NCI-H1930 (cell line): ENCODE measurements around the gene MAP3K8.
"Not testable (repeated sequence)": the region's sequence is repeated elsewhere in the genome, so short reads cannot be mapped to it uniquely, and the experiment has no call there.

Source experiments
- DNase-seq, 2 experiments: peaks; one replicate each; lab custom pipeline; 2025; lab: John Stamatoyannopoulos, UW

MAP3K8 gene

DNA sequence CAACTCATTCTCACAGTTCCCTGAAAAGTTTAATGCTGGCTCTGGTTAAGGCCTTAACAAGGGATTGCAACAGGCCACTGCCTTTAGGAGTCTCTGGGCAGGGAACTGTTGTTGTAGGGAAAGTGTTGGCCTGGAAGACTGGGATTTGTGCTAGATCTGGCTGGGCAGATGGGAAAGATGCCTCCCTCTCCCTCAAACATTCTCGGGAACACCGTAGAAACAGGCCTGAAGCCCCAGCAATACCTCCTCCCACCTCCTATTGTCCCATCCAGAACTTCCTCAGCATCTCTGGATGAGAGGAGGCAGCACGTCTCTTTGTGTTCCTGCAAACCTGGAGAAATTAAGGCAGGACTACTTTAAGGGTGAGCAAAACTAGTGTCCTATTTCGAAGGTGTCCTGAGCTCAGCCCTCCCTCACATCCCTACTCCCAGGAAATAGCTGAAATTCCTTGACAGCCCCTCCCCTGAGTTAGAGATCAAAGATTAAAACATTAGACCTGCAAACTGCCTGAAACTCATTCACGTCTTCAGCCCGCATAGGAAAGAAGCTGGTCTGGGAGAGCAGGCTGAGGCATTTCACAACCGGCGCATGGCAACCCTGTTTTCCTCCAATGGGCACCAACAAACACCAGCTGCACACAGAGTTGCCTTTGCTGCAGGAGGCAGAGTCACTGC, 10.9 kb upstream of the MAP3K8 start:
- no peak for DNase-seq

DNA sequence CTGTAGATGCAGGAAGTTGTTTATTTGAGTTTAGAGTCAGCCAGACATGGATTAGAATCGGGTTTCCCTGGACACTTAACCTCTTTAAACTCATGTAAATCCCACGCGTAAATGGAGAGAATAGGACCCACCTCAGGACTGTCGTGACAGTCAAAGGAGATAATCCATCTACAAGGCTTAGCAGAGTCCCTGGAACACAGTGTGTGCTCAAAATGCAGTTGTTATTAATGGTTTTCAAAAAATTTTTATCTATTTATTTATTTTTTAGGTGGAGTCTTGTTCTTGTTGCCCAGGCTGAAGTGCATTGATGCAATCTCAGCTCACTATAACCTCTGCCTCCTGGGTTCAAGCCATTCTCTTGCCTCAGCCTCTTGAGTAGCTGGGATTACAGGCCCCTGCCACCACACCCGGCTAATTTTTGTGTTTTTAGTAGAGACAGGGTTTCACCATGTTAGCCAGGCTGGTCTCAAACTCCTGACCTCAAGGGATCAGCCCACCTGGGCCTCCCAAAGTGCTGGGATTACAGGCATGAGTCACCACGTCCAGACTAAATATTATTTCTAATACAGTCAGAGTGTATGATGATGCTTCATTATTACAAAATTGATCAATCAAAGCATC, 10.2 kb upstream of the MAP3K8 start:
- not testable (repeated sequence) for DNase-seq

DNA sequence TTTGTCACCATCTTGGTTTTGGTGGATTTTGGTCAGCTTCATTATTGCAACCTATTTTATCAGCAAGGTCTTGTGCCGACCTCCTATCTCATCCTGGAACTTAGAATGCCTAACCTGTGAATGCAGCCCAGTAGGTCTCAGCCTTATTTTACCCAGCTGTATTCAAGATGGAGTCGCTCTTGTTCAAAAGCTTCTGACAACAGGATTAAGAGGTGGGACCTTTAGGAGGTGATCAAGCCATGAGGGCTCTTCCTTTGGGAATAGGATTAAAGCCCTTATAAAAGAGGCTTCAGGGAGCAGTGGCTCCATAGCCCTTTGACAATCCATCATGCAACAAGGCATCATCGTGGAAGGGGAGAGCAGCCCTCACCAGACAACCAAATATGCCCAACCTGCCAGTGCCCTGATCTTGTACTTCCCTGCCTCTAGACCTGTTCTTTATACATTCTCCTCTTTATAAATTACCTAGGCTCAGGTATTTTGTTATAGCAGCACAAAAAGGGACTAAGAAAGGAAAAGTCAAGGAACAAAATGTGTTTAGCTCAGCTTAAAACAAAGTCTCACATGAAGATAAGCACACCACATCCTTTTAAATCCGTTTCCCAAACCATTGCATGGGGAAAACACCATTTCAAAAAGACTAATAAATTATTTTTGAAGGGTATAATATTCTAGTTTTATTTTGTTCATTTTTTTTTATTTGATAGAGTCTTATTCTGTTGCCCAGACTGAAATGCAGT, 8.5 kb upstream of the MAP3K8 start:
- no peak for DNase-seq

DNA sequence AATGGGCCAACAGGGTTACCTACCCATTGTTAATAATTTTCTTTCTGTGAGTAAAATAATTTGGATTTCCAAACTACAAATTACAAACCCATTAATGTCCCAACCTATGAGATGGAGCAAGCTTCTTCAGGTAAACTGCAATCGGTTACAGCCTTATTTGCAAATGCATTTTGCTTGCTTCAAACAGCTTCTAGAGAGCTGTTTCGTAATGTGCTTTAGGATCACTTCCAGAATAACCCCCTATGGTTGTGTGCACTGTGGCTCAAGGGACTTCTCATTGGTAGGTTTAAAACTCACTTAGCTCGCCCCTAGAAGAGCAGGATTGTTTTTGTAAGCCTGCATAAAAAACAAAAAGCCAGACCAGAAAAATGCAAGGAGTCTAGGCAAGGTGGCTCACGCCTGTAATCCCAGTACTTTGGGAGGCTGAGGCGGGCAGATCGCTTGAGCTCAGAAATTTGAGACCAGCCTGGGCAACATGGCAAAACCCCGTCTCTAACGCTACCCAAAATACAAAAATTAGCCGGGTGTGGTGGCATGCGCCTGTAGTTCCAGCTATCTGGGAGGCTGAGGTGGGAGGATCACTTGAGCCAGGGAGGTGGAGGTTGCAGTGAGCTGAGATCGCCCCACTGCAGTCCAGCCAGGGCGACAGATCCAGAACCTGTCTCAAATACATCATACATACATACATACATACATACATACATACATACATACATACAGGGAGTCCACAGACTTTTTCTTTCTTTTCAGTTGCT, 3.3 kb upstream of the MAP3K8 start:
- no peak for DNase-seq

DNA sequence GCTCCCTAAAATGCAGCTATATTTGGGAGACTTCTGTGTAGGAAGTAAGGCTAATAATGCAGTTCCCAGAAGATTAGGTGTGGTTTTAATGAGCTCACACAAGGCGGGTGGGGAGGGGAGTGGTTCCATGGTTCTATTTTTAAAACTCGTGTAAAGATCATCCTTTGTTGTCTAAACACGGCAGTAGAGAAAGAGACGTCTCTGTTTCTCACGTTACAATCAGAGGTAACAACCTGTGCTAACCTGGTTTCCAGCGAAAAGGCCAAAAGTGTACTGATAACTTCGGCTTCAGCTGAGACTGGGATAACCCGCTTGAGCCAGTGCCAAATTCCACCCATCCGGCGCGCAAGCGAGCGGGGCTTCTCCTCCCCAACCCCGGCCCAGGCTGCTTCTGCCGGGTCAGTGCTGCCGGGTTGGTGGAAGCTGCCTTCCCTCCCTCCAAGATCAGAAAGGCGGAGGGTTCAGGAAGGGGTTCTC, 2.5 kb upstream of the MAP3K8 start:
- DNase-seq, result no peak

DNA sequence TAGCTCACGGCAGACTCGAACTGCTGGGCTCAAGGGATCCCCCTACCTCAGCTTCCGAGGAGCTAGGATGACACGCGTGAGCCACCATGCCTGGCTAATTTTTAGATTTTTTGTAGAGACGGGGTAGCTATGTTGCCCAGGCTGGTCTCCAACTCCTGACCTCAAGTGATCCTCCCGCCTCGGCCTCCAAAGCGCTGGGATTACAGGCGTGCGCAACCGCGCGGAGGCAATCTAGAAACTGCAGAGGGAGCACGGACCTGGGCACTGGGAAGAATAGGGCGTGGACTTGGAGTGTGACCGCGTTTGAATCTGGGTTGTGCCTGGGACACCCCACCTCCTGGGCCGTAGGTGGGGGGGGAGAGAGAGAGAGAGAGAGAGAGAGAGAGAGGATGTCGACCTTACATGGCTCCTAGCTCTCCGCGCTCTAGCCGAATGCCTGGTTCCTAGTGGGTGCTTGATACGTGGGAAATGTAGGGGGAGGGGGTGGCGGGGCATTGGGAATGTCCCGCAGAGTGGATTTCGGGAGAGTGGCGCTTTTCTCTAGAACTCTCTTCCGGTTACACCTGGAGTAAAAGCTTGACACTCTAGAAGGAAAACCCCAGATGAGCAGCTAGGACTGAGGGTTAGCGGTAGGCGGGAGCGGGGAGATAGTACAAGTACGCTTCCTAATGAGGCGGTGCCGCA, 1.2 kb upstream of the MAP3K8 start:
- no peak for DNase-seq

DNA sequence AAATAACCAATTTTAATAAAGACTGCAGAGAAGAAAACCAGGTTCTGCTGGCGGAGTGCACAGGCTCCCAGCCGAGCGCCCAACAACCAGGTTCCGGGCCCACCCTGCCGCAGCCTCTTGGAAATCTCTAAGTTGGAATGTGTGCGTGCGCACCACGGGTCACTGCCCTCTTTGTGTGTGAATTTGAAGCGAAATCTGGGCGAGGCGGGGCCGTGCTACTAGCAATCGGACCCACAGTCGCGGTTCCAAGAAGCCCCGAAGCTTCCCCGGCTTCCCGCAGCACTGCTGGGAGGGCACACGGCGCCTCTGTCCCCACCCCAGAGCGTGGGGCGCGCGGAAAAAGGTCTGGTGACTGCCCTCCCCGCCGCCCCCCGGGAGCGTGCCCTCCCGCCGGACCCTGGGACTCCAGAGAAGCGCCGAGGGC, 666 bp upstream of the MAP3K8 start:
- no peak for DNase-seq

DNA sequence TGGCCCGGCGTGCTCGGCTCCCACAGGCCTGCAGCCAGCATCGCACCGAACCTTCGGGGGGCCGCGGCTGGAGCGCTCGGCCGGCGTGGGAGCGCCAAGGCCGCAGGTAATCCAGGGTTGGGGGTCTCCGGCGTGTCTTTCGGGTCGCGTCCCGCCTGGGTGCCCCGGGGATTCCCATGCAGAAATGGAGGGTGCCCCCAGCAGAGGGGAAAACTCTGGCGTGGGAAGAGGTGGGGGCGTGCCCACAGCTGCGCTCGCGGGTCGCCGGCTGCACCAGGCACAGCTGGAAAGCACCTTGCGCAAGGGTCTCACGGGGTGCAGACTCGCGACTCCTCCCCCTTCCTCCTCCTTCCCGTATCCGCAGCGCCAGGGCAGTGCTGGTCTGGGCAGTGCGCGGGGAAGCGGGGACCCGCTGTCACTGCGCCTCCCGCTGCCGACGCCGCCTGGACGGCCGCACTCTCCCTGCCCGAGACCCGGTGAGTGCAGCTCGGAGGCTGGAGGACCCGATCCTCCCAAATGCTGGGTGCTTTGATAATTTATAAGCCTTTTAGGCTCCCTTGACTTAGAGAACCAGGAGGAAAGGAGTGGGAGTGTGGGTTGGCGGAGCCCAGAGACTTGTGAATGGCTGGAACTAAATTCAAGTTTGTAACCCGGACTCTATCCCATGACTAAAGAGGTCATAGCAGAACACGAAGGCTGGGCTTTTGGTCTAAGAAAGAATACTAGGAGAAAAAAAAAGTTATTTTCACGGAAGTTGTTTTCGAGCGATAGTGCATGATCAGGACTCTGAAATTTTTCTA, 489 bp downstream of the MAP3K8 start:
- no peak for DNase-seq

DNA sequence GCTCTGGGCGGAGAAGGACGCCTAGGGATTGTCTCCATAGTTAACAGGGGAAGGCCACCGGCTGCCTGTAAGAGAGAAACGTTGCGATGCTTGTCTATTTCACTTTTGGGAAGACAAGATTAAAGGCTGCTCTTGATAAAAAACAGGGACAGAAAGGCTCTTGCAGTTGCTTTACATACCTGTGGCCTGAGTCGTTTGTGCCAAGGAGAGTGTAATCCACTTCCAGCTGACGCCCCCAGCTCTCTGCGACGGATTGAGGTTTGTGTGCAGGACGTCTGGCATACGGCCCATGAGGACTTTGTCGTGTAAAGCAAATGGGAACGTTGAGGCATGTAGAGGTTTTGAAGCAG, 1.1 kb downstream of the MAP3K8 start:
- no peak for DNase-seq

DNA sequence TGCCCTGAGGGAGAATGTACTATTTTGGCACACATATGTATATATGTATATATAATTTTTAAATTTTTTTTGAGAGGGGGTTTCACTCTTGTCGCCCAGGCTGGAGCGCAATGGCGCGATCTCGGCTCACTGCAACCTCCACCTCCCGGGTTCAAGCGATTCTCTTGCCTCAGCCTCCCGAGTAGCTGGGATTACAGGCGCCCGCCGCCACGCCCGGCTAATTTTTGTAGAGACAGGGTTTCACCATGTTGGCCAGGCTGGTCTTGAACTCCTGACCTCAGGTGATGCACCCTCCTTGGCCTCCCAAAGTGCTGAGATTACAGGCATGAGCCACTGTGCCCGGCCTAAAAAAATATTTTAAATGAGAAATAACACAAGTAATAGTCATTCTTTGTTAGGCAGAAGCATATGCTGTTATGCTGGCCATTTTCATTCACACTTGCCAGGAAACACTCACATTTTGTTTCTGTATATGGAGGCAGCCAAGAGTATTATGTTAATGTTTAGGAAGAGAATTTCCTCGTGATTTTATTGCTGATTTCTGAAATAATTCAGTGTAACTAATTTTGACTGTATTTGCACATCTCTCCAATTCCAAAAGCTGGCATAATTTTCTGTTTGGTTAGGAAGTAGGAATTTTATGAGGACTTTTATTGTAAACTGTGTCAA, 1.6 kb downstream of the MAP3K8 start:
- not testable (repeated sequence) for DNase-seq

DNA sequence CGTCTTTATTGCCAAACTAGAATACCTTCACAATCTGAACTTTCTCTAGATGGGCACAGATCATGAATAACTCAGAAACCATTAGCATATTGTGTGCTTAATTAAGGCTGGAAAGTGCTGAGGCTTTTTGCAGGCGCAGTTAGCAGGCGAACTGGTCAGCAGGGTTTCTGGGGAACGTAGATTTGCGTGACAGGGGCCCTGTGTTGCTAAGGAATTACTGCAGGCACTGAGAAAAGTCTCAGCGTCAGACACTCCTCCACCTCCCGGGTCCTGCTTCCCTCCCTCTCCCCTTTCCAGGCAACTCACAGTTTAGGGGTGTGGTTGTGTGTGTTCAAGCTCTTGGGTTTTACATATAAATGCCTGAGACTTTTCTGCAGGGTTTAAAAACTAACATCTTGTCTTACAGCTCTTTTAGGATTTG, 2.2 kb downstream of the MAP3K8 start:
- no peak for DNase-seq

DNA sequence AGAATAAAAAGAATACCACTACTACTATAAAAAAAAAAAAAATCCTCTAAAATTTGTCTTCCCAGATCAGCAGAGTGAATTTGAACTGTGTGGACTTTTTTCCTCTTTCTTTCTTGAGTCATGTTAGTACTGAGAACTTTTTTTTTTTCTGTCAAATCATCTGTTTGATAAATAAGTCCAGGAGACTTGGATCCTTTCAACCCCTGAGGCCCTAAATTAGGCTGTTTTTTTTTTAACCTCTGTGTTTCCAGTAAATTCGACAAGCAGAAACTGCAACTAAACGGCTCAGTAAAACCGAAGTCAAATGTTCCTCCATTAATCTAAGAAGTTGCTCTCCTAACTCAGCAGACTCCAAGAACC, 2.7 kb downstream of the MAP3K8 start:
- no peak for DNase-seq

DNA sequence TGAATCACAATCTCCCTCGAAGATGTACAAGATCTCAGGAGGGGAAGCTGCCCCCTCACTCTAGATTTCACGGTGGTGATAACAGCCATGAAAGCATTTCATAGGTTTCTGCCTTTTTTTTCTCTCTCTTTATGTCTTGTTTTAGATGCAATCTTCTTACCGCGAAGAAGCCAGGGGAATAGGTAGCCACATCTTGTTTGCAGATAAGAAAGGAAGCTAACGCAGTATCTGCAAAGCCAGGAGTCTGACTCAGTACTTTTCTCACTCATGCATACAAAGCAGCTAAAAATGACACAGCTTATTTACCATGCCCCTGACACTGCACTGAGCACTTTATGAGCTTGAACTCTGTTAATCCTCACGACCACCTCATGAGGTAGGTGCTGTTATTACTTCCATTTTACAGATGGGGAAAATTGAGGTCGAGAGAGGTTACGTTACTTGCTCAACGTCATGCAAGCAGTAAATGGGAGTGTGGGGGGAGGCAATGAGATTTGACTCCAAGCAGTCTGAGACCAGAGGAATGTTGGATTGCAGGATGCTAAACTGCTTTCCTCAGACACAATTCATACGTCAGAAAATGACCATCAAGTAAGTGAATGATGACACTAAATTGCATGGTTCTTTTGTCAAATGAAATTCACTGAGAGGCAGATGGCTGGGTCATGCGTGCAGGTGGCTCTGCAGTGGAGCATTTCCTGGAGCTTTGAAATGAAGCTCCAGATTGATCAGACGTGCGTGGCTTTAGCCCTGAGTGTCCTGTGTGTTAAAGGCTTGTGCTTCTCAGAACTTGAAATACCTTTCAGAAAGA, 3.3 kb downstream of the MAP3K8 start:
- DNase-seq, result no peak

DNA sequence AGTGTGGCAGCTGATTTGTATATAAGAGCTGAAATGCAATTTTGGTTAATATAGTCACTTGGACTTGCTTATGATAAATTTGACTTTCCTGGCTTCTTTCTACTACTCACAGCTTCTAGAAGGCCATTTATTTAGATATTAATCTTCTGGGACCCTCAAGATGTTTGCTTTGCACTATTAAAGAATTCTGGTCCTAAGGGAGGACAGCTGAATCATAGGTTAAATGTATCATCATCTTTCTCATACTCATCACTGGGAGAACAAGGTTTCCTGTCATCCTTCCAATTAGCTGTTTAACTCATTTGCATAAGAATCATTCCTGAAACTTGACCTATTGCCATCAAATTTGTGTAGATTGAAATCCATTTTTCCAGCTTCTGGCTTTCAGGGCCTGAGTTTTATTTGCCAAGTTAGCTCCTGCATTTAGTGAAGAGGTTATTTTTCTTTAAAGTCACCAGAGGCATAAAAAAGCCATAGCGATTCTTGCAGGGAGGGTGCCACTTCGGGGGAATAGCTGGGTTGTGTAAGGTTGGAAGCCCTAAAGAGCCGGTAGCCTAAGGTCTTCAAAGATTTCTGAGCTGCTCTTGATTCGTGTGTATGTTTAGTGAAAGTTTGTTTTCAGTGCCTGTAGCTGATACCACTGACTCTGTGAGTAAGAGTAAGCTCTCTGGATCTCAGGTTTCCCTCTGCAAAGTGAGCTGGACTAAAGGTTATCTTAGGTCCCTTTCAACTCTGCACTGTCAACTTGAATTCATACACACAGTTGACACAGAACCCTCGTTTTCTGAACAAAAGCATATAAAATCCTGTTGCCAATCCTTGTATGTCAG, 4.3 kb downstream of the MAP3K8 start:
- DNase-seq, result no peak

DNA sequence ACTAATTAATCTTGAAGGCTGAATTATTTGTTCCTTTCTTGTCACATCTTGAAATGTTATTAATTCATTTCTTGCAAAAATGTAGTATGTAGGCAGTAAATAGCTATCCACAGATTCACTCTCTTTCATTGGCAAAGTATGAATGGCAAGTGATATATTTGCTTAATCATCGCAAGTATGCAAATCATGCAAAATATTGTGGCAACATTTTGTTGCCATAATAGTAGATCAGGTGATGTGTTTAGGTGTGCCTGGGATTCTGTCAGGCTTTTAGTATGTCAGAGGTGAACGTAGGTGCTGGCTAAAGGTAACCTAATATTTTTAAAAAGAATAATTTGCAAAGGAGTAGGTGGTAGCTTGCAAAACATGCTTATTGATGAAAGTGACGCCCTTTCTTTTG, 5.9 kb downstream of the MAP3K8 start:
- DNase-seq, result no peak

DNA sequence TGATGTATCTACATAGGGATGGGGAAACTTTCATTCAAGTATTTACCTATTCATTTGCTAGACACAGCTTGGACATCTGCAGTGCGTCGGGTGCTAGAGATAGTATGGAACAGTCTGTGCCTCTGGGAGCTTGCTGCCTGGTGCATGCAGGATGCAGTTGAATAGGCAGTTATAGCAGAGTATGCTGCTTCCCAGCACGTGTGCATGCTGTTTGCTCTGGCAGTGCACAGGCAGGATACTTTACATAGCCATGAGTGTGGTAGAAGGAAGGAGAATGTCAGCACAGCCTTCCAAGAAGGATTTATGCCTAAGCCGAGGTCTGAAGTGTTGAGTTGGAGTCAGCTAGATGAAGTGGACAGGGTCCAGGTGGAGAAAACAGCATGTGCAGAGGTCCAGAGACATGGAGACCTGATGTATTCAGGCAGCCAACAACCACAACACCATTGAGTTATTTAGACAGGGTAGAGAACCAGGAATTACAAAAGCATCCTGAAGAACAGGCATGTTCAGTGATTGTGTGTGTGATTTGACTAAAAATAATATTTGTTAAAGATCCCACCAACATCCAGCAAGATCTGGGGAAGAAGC, 8.1 kb downstream of the MAP3K8 start:
- DNase-seq, result no peak

DNA sequence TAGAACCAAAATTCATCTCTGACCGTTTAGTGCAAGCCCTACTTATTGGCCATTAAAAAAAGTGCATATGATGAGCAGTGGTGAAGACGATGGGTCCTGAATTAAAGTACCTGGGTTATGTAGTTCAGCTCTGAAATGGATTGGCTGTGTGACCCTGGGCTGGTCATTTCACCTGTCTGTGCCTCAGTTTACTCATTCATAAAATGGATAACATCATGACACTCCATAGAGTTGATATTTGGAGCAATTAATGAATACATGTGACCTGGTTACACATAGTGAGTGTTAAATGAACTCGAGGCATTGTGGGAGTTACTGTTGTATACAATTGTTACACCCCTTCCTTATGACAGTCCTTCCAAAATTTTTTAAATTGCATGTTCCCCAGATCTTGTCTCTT, 9.1 kb downstream of the MAP3K8 start:
- DNase-seq, result no peak

DNA sequence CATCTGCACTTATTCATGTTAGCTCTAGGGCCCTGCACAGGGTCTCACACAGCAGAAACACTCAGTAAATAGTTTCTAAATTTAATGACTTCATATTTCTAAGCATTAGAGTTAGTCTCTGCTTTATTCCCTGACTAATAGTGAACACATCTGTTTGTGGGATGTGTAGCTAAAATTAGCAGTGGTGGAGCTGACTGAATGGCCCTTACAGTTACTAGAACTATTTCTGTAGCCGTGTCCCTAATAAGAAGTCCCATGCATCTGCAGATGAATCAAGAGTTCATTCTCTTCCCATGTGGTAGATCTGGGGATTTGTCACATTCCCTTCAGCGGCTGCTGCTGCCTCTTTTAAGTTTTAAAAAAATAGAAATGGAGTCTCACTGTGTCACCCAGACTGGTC, 11.7 kb downstream of the MAP3K8 start:
- DNase-seq, result no peak
